GM12878 (cell line): ENCODE data around the gene PLPP6.

Source experiments
- CHD2 ChIP-seq: IDR thresholded peaks from 2 replicates; pipeline ENCODE4 v1.6.1; 2011; ENCODE audit warnings: low read depth, low read length, improper control_type of control experiment, borderline replicate concordance
- EZH2 ChIP-seq: IDR thresholded peaks from 2 replicates; pipeline ENCODE4 v1.6.1; 2012; ENCODE audit warnings: low read depth, mild to moderate bottlenecking, control low read depth, inconsistent platforms, low read length, borderline replicate concordance; ENCODE audit not compliant: control insufficient read depth
- POLR2AphosphoS5 ChIP-seq: IDR thresholded peaks from 2 replicates; pipeline ENCODE4 v1.6.1; 2011; ENCODE audit warnings: mild to moderate bottlenecking, low read length, inconsistent platforms
- RAD21 ChIP-seq: IDR thresholded peaks from 2 replicates; pipeline ENCODE4 v1.6.1; 2011; ENCODE audit warnings: mild to moderate bottlenecking, low read depth, low read length, moderate library complexity; ENCODE audit not compliant: insufficient read depth
- SREBF2 ChIP-seq: IDR thresholded peaks from 2 replicates; pipeline ENCODE4 v1.6.1; 2012; ENCODE audit warnings: mild to moderate bottlenecking, low read length
- TCF12 ChIP-seq: IDR thresholded peaks from 2 replicates; pipeline ENCODE4 v1.6.1; 2011; ENCODE audit warnings: low read depth, mild to moderate bottlenecking, low read length
- ZBED1 ChIP-seq: IDR thresholded peaks from 2 replicates; pipeline ENCODE4 v1.6.1; 2016; ENCODE audit warnings: borderline replicate concordance
- ZNF274 ChIP-seq: IDR thresholded peaks from one replicate; pipeline ENCODE4 v1.8.0; 2011; ENCODE audit not compliant: insufficient read length, insufficient read depth
- ZZZ3 ChIP-seq: IDR thresholded peaks from 2 replicates; pipeline ENCODE4 v1.6.1; 2011; ENCODE audit warnings: low read depth; ENCODE audit not compliant: control insufficient read depth, insufficient read length
- TF ChIP-seq, protein P1 (sequence below), 3 experiments: IDR thresholded peaks in 2 of 3; conservative IDR thresholded peaks in 1 of 3; 2 replicates each; pipeline ENCODE4 v1.5.1; 2011; ENCODE audit warnings: low read depth in 3 of 3, low read length in 3 of 3, mild to moderate bottlenecking in 3 of 3, control low read depth in 2 of 3, moderate library complexity in 2 of 3, inconsistent platforms in 1 of 3, mixed read lengths in 1 of 3; ENCODE audit not compliant: control insufficient read depth in 2 of 3, insufficient read depth in 1 of 3; ENCODE audit errors: extremely low read depth in 1 of 3
- TF ChIP-seq, protein P2 (sequence below): IDR thresholded peaks from 2 replicates; pipeline ENCODE4 v1.6.1; 2012; ENCODE audit warnings: low read depth, low read length, improper control_type of control experiment

DNA sequence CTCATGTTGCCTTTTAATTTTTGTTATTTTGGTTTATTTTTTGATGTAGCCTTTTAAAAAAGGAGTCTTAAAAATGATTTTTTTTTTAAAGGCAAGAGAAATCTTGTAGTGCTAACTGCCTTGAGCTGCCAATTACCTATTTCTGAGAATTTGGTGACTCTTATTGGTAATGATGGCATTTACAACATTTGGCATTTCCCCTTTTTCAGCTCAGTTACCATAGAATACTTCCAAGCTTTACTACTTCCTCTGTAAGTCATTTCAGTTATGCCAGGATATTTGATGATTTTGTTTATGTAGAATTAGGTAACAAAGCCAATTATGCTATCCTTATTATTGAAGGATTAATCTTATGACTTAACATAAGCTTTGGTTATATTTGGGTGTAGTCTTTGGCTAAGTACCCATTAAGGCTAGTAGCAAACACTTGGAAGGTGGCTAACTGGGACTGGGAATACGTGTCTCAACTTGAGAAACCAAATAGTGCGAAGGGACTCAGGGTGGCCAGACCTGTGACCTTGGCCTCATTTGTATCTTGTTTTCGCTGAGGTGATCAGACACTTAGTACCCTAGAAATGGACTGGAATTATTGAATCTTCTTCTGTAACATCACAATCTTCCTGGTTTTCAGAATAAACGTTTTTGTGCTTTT, 45.0 kb downstream of the PLPP6 start:
- no peak for TF ChIP-seq CHD2
- TF ChIP-seq POLR2AphosphoS5, result no peak
- no peak for TF ChIP-seq RAD21
- no peak for TF ChIP-seq ZZZ3
- no peak for TF ChIP-seq ZNF274
- no peak for TF ChIP-seq SREBF2
- TF ChIP-seq, protein P1, sequence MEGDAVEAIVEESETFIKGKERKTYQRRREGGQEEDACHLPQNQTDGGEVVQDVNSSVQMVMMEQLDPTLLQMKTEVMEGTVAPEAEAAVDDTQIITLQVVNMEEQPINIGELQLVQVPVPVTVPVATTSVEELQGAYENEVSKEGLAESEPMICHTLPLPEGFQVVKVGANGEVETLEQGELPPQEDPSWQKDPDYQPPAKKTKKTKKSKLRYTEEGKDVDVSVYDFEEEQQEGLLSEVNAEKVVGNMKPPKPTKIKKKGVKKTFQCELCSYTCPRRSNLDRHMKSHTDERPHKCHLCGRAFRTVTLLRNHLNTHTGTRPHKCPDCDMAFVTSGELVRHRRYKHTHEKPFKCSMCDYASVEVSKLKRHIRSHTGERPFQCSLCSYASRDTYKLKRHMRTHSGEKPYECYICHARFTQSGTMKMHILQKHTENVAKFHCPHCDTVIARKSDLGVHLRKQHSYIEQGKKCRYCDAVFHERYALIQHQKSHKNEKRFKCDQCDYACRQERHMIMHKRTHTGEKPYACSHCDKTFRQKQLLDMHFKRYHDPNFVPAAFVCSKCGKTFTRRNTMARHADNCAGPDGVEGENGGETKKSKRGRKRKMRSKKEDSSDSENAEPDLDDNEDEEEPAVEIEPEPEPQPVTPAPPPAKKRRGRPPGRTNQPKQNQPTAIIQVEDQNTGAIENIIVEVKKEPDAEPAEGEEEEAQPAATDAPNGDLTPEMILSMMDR (IDR thresholded peaks at IDR 0.05 in 2 of 3, conservative IDR thresholded peaks at IDR 0.05 in 1 of 3; ENCODE audit: control insufficient read depth in 2 of 3, extremely low read depth in 1 of 3, insufficient read depth in 1 of 3, low read depth in 3 of 3, low read length in 3 of 3), result no peak
- no peak for TF ChIP-seq ZBED1
- no peak for TF ChIP-seq TCF12
- TF ChIP-seq, protein P2, sequence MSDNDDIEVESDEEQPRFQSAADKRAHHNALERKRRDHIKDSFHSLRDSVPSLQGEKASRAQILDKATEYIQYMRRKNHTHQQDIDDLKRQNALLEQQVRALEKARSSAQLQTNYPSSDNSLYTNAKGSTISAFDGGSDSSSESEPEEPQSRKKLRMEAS, result no peak
- TF ChIP-seq EZH2, result no peak
